ENCODE data around the gene SLC1A1. TPM values are rescaled to one million over a fixed set of nuclear protein-coding genes. Genes with fewer than 3 reads are reported as not detected.

The SLC1A1 gene
- total and polyA plus RNA-seq, 2 experiments from 2014 or later = 3.7 to 8.2 TPM

GRCh38 chr9:4491626-4491975 is 1.3 kb downstream of the SLC1A1 start:
- TF ChIP-seq POLR2AphosphoS5 (IDR thresholded peaks at IDR 0.05; ENCODE audit: low read depth) (peak; percentile 66), EZH2phosphoT487 (IDR thresholded peaks at IDR 0.05; ENCODE audit: unreplicated experiment) (no peak), ETS1 (IDR thresholded peaks at IDR 0.05) (no peak), NANOG (IDR thresholded peaks at IDR 0.05; ENCODE audit: borderline replicate concordance) (no peak), CTCF (conservative IDR thresholded peaks at IDR 0.05; ENCODE audit: low read depth in 2 of 2) (0 out of 4 replicates have a peak, but pooled peaks of 1 of the 2 experiments have one; percentile 1), REST (IDR thresholded peaks at IDR 0.05; ENCODE audit: unreplicated experiment) (no peak)
- H3K4me3 ChIP-seq = peak overlapping the region; percentile 70
- H3K4me1 ChIP-seq (ENCODE audit: insufficient read depth) = peaks cover 11% of the 10 kb centered on the region
- H4K20me1 ChIP-seq (replicated peaks; ENCODE audit: insufficient read depth) = 0 out of 2 replicates have a peak, but pooled peaks cover 2% of the 10 kb centered on the region
- Mint-ChIP-seq H3K27me3 (ENCODE audit: insufficient read depth, low read depth, poor library complexity) (peaks cover 19% of the 10 kb centered on the region), H3K27ac (no peak overlapping the region), H3K9me3 (no peaks in the 10 kb centered on the region; the same call in 2 of the 3 replicates), H3K4me3 (peak overlapping the region; percentile 92), H3K36me3 (ENCODE audit: low read depth) (no peaks in the 10 kb centered on the region; the same call in 2 of the 3 replicates), H3K4me1 (peaks cover 15% of the 10 kb centered on the region)
- H3F3A ChIP-seq (replicated peaks; ENCODE audit: low read depth) = 0 out of 2 replicates have a peak, but pooled peaks cover 3% of the 10 kb centered on the region
- no peaks in the 10 kb centered on the region for H3K9me2 ChIP-seq (ENCODE audit: insufficient read depth)
- H3K4me2 ChIP-seq = peak overlapping the region; percentile 90
- H2AFZ ChIP-seq = peak overlapping the region; percentile 76
- peak overlapping the region; percentile 15; the same call in 1 of the 2 replicates for H3K27ac ChIP-seq (ENCODE audit: low read depth)
- H3K79me2 ChIP-seq (replicated peaks; ENCODE audit: insufficient read depth) = 0 out of 2 replicates have a peak, but pooled peaks cover 4% of the 10 kb centered on the region
- H3K36me3 ChIP-seq (ENCODE audit: insufficient read depth) = no peaks in the 10 kb centered on the region
- ATAC-seq (peak; percentile 71), DNase-seq (ENCODE audit: low spot score) (peak; percentile 85)
- peaks cover 35% of the 10 kb centered on the region for H3K27me3 ChIP-seq (ENCODE audit: insufficient read depth)

GRCh38 chr9:4494332-4494731 is 4.1 kb downstream of the SLC1A1 start:
- H3K27ac Mint-ChIP-seq = no peak overlapping the region
- TF ChIP-seq NANOG (IDR thresholded peaks at IDR 0.05; ENCODE audit: borderline replicate concordance) (no peak), ZNF462 (CRISPR knock-in tag; IDR thresholded peaks at IDR 0.05) (no peak), CREB1 (CRISPR knock-in tag; IDR thresholded peaks at IDR 0.05; ENCODE audit: low read depth) (no peak), EZH2phosphoT487 (IDR thresholded peaks at IDR 0.05; ENCODE audit: unreplicated experiment) (no peak)

More at GRCh38 chr9:4494332-4494731, 4.1 kb downstream of the SLC1A1 start:
- H3K9me3 Mint-ChIP-seq = no peaks in the 10 kb centered on the region; the same call in 2 of the 3 replicates
- H3K4me1 Mint-ChIP-seq = peaks cover 15% of the 10 kb centered on the region
- no peak overlapping the region for H3K4me2 ChIP-seq
- H3K36me3 Mint-ChIP-seq (ENCODE audit: low read depth) = no peaks in the 10 kb centered on the region; the same call in 2 of the 3 replicates
- H3K27me3 Mint-ChIP-seq (ENCODE audit: insufficient read depth, low read depth, poor library complexity) = peaks cover 13% of the 10 kb centered on the region
- no peaks in the 10 kb centered on the region for H3K36me3 ChIP-seq (ENCODE audit: insufficient read depth)
- no peak for DNase-seq (ENCODE audit: low spot score)
- H3K79me2 ChIP-seq (replicated peaks; ENCODE audit: insufficient read depth) = 0 out of 2 replicates have a peak, but pooled peaks cover 4% of the 10 kb centered on the region
- 0 out of 2 replicates have a peak, but pooled peaks cover 3% of the 10 kb centered on the region for H3F3A ChIP-seq (replicated peaks; ENCODE audit: low read depth)
- 0 out of 2 replicates have a peak, but pooled peaks cover under 1% of the 10 kb centered on the region for H4K20me1 ChIP-seq (replicated peaks; ENCODE audit: insufficient read depth)
- H3K9me2 ChIP-seq (ENCODE audit: insufficient read depth) = no peaks in the 10 kb centered on the region
- no peak overlapping the region for H3K27ac ChIP-seq (ENCODE audit: low read depth)
- no peak overlapping the region for H2AFZ ChIP-seq
- H3K4me1 ChIP-seq (ENCODE audit: insufficient read depth) = peaks cover 9% of the 10 kb centered on the region
- peaks cover 20% of the 10 kb centered on the region for H3K27me3 ChIP-seq (ENCODE audit: insufficient read depth)
- no peak for ATAC-seq
- H3K4me3 ChIP-seq = no peak overlapping the region
- no peak overlapping the region for H3K4me3 Mint-ChIP-seq
